Measurements from ENCODE around the gene ZKSCAN4.
A peak's percentile ranks its signal among the peaks of the same experiment; 100 is the strongest.

Gene ZKSCAN4

GRCh38 chr6:28251661-28252008, 434 bp downstream of the ZKSCAN4 start:
- no peak for TF ChIP-seq Cebpa-rat (IDR thresholded peaks at IDR 0.05)
- peak overlapping the region; percentile 84 for H3K4me2 ChIP-seq
- H3K27ac ChIP-seq, result peak overlapping the region; percentile 70
- H4K20me1 ChIP-seq, result no peaks in the 10 kb centered on the region
- peak overlapping the region; percentile 84 for H3K9ac ChIP-seq
- H3K36me3 ChIP-seq, result peaks cover 30% of the 10 kb centered on the region
- H3K27me3 ChIP-seq, result no peaks in the 10 kb centered on the region
- peaks cover 25% of the 10 kb centered on the region for H3K4me1 ChIP-seq
- H3K9me3 ChIP-seq, result no peaks in the 10 kb centered on the region
- H3K4me3 ChIP-seq, result peak overlapping the region; percentile 97

GRCh38 chr6:28250747-28251146, 1.3 kb downstream of the ZKSCAN4 start:
- no peak overlapping the region; the same call in 1 of the 2 replicates for H3K9ac ChIP-seq

DNA sequence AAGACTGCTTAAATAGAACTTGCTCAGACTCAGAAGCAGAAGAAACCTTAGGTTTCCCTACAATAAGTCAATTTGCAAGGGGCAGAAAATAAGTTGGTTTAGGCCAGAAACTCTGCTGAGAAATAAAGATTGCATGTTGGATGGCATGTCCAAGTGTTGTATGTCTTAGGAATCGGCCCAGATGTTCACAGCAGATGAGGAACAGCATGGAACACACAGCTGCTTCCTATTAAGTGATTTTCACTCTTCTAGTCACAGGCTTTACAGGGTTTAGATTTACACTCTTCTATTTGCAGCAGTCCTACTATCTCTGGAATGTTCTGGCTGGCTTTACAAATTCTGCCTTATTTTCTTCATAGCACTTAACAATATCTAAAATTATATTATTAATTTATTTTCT, 3.2 kb downstream of the ZKSCAN4 start:
- TF ChIP-seq Cebpa-rat (IDR thresholded peaks at IDR 0.05), result no peak
- Histone ChIP-seq H3K4me1 (peaks cover 25% of the 10 kb centered on the region), H3K27me3 (no peaks in the 10 kb centered on the region), H3K27ac (no peak overlapping the region), H3K4me3 (no peak overlapping the region), H3K4me2 (no peak overlapping the region), H3K9me3 (no peaks in the 10 kb centered on the region), H3K9ac (no peak overlapping the region), H3K36me3 (peaks cover 57% of the 10 kb centered on the region), H4K20me1 (no peaks in the 10 kb centered on the region)

More at GRCh38 chr6:28250747-28251146, 1.3 kb downstream of the ZKSCAN4 start:
- no peaks in the 10 kb centered on the region for H3K27me3 ChIP-seq
- H4K20me1 ChIP-seq, result no peaks in the 10 kb centered on the region
- H3K9me3 ChIP-seq, result no peaks in the 10 kb centered on the region
- peak overlapping the region; percentile 84 for H3K4me2 ChIP-seq
- H3K36me3 ChIP-seq, result peaks cover 39% of the 10 kb centered on the region
- peak overlapping the region; percentile 97 for H3K4me3 ChIP-seq
- peaks cover 25% of the 10 kb centered on the region for H3K4me1 ChIP-seq
- H3K27ac ChIP-seq, result no peak overlapping the region
- no peak for TF ChIP-seq Cebpa-rat (IDR thresholded peaks at IDR 0.05)

- TF ChIP-seq Cebpa-rat (IDR thresholded peaks at IDR 0.05), result no peak
- no peak overlapping the region for H3K9ac ChIP-seq
- H3K4me2 ChIP-seq, result no peak overlapping the region
- no peak overlapping the region for H3K27ac ChIP-seq
- peaks cover 6% of the 10 kb centered on the region for H3K4me1 ChIP-seq
- H3K36me3 ChIP-seq, result peaks cover 61% of the 10 kb centered on the region
- H4K20me1 ChIP-seq, result no peaks in the 10 kb centered on the region
- H3K9me3 ChIP-seq, result no peaks in the 10 kb centered on the region
- no peak overlapping the region for H3K4me3 ChIP-seq
- no peaks in the 10 kb centered on the region for H3K27me3 ChIP-seq
These were observed 6.7 kb downstream of the ZKSCAN4 start for GRCh38 chr6:28245206-28245941.

DNA sequence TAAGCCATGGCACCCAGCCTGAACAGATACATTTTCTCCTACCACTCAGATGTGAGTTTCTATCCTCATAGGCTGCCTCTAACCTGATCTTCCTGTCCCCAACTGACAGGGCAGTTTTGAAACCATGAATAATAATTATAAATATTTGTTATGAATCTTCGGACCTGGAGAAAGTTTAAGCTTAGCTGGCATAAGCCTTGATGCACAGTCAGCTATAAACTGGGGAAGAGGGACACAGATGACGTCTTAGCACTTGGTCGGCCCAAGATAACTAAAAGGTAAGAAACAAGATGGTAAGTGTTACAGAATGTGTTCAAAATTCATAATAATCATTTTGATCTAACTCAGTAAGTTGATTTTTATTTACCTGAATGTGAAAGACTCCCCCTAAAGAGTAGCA, 8.1 kb downstream of the ZKSCAN4 start:
- H3K27me3 ChIP-seq, result no peaks in the 10 kb centered on the region
- H3K4me2 ChIP-seq, result no peak overlapping the region
- H3K4me3 ChIP-seq, result no peak overlapping the region
- H3K4me1 ChIP-seq, result no peaks in the 10 kb centered on the region
- H4K20me1 ChIP-seq, result no peaks in the 10 kb centered on the region
- peaks cover 54% of the 10 kb centered on the region for H3K36me3 ChIP-seq
- TF ChIP-seq Cebpa-rat (IDR thresholded peaks at IDR 0.05), result no peak
- no peak overlapping the region for H3K9ac ChIP-seq
- H3K27ac ChIP-seq, result no peak overlapping the region
- H3K9me3 ChIP-seq, result no peaks in the 10 kb centered on the region

DNA sequence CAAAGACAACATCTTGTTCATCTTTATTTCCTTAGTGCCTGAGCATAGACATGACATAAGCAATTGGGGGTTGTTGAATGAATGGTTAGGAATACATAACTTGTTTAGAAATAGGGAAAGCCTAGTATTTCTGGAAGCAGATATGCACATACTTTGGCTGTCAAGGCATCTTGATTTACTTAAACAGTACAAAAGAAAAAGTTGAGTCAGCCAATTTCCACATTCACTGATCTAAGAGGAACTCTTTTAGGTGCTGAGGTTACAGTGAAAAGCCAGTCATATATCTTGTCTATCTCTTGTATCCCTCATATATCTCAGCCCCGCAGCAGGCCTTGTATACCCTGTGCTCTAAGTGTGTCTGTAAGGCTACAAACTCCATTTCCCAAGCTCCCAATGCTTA, 11.6 kb downstream of the ZKSCAN4 start:
- Histone ChIP-seq H3K27me3 (no peaks in the 10 kb centered on the region), H3K4me2 (no peak overlapping the region), H3K9ac (no peak overlapping the region), H3K4me1 (no peaks in the 10 kb centered on the region), H4K20me1 (no peaks in the 10 kb centered on the region), H3K27ac (no peak overlapping the region), H3K36me3 (peaks cover 19% of the 10 kb centered on the region), H3K9me3 (no peaks in the 10 kb centered on the region), H3K4me3 (no peak overlapping the region)
- TF ChIP-seq Cebpa-rat (IDR thresholded peaks at IDR 0.05), result no peak

- Histone ChIP-seq H3K36me3 (peaks cover 11% of the 10 kb centered on the region), H3K4me1 (no peaks in the 10 kb centered on the region), H3K4me3 (no peak overlapping the region), H4K20me1 (no peaks in the 10 kb centered on the region), H3K27ac (no peak overlapping the region), H3K27me3 (no peaks in the 10 kb centered on the region), H3K9ac (no peak overlapping the region), H3K9me3 (no peaks in the 10 kb centered on the region), H3K4me2 (no peak overlapping the region)
- TF ChIP-seq Cebpa-rat (IDR thresholded peaks at IDR 0.05), result no peak
These were observed 12.4 kb downstream of the ZKSCAN4 start for GRCh38 chr6:28239636-28240035.

- Histone ChIP-seq H3K4me2 (no peak overlapping the region), H3K36me3 (peaks cover 25% of the 10 kb centered on the region), H3K27me3 (no peaks in the 10 kb centered on the region), H4K20me1 (no peaks in the 10 kb centered on the region), H3K4me1 (no peaks in the 10 kb centered on the region), H3K9me3 (peaks cover 21% of the 10 kb centered on the region), H3K4me3 (no peak overlapping the region), H3K27ac (no peak overlapping the region), H3K9ac (no peak overlapping the region)
- TF ChIP-seq Cebpa-rat (IDR thresholded peaks at IDR 0.05), result no peak
These were observed 16.1 kb downstream of the ZKSCAN4 start for GRCh38 chr6:28235912-28236452.

- H4K20me1 ChIP-seq, result no peaks in the 10 kb centered on the region
- no peak for TF ChIP-seq Cebpa-rat (IDR thresholded peaks at IDR 0.05)
- no peak overlapping the region for H3K4me3 ChIP-seq
- H3K27ac ChIP-seq, result no peak overlapping the region
- peaks cover 56% of the 10 kb centered on the region for H3K36me3 ChIP-seq
- H3K4me1 ChIP-seq, result no peaks in the 10 kb centered on the region
- H3K4me2 ChIP-seq, result no peak overlapping the region
- H3K9me3 ChIP-seq, result peaks cover 21% of the 10 kb centered on the region
- no peak overlapping the region for H3K9ac ChIP-seq
- no peaks in the 10 kb centered on the region for H3K27me3 ChIP-seq
These were observed 19.3 kb downstream of the ZKSCAN4 start for GRCh38 chr6:28232785-28233184.

GRCh38 chr6:28226460-28226859, 25.6 kb downstream of the ZKSCAN4 start:
- no peak overlapping the region for H3K4me2 ChIP-seq
- peaks cover 17% of the 10 kb centered on the region; the same call in 1 of the 2 replicates for H3K9me3 ChIP-seq
- no peak overlapping the region for H3K27ac ChIP-seq
- peaks cover 33% of the 10 kb centered on the region for H3K27me3 ChIP-seq
- H3K36me3 ChIP-seq, result peaks cover 45% of the 10 kb centered on the region
- no peaks in the 10 kb centered on the region for H4K20me1 ChIP-seq
- no peak for TF ChIP-seq Cebpa-rat (IDR thresholded peaks at IDR 0.05)
- H3K4me3 ChIP-seq, result no peak overlapping the region
- peaks cover 5% of the 10 kb centered on the region; the same call in 1 of the 2 replicates for H3K4me1 ChIP-seq
- no peak overlapping the region for H3K9ac ChIP-seq

All from BLaER1 (cell line).